ENCODE data around the gene TGFB1.

Gene TGFB1

DNA sequence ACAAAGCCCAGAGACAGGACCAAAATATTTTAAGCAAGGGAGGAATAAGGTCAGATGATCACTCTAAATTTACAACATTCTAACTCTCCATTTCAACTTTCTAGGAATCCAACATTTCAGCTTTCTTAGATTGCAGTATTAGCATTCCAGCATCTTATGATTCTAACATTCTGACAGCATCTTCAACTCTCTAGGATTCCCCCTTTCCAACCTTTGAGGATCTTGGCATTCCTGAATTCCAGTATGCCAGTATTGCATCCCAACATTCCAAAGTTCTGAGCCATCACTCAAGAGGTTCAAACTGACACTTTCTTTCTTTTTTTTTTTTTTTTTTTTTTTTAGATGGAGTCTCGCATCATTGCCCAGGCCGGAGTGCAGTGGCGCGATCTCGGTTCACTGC, 13.8 kb downstream of the TGFB1 start:
- DNase-seq: no peak

DNA sequence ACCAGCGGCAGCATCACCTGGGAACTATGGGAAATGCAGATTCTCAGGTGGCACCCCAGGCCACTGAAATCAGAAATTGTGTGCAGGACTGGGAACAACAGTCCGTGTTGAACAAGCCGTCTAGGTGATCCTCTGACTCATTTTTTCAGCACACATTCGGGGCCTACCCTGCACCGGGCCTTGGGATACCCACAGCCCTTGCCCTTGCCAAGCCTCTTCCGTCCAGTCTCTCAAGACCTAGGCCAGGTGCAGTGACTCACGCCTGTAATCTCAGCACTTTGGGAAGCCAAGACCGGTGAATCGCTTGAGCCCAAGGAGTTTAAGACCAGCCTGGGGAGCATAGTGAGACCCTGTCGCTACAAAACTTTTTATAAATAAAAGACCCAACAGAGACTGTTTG, 18.3 kb downstream of the TGFB1 start:
- no peak for DNase-seq

DNA sequence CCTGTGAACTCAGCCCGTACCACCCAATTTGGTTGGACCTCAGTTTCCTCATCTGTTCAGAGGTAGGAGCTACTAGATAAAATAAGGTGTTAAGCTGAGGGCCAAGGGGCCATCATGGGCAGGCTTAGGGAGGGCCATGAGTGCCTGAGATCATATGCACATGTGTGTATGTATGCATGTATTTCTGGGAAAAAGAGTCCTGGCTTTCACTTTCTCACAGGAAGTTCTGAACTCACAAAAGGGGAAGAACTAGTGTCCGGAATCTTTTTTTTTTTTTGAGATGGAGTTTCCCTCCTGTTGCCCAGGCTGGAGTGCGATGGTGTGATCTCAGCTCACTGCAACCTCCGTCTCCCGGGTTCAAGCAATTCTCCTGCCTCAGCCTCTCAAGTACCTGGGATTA, 18.9 kb downstream of the TGFB1 start:
- DNase-seq: no peak

DNA sequence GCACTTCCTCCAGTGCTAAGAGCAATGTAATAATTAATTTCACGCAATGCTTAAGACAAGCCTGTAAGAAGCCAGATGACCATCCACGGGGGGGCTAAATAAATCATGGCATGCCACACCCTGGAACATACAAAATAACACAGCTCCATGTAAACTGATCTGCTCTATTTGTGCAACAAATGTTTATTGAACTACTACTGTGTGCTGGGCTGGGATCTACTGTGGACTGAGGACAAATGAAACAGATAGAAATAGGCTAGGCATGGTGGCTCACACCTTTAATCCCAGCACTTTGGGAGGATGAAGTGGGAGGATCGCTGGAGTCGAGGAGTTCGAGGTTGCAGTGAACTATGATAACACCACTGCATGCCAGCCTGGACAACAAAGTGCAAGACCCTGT, 21.3 kb downstream of the TGFB1 start:
- DNase-seq: no peak

DNA sequence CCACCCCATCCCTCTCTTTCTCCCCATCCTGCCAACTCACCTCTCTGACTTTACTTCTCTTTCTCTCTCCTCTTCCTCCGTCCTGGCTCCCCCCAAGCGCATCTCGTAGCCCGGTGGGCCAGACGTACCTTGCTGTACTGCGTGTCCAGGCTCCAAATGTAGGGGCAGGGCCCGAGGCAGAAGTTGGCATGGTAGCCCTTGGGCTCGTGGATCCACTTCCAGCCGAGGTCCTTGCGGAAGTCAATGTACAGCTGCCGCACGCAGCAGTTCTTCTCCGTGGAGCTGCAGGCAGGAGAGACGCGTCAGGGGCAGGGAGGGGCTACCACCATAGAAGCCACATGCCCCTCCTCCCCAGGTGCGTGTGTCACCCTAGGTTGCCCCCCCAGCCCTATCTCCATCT, 21.7 kb downstream of the TGFB1 start:
- DNase-seq: no peak

DNA sequence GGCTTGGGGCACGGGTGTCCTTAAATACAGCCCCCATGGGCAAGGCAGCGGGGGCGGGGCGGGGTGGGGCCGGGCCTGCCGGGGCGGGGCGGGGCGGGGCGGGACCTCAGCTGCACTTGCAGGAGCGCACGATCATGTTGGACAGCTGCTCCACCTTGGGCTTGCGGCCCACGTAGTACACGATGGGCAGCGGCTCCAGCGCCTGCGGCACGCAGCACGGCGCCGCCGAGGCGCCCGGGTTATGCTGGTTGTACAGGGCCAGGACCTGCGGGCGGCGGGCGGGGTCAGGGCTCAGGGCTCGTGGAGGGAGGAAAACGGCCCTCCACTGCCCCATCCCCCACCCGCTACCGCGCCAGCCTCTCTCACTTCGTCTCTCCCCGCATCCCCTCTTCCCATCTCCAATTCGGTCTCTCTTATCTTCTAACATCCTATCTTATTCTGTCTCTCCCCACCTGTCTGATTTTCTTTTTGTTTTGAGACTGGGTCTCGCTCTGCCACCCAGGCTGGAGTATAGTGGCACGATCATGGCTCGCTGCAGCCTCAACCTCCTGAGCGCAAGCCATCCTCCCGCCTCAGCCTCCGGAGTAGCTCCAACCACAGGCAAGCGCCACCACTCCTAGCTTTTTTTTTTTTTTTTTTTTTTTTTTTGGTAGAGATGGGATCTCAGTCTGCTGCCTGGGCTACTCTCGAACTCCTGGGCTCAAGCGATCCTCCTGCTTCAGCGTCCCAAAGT, 22.6 kb downstream of the TGFB1 start:
- no peak for DNase-seq

DNA sequence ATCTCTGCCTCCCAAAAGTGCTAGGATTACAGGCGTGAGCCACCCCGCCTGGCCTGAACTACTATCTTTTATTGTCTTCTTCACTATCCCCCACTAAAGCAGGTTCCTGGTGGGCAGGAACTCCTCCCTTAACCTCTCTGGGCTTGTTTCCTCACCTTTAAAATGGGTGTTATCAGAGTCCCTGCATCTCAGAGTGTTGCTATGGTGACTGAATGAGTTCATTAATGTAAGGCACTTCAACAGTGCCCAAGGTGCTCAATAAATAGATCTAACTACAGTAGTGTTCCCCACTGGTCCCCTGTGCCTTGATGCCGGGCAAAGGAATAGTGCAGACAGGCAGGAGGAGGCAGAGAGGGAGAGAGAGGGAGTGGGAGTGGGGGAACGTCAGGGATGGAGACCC, 23.2 kb downstream of the TGFB1 start:
- DNase-seq: no peak

DNA sequence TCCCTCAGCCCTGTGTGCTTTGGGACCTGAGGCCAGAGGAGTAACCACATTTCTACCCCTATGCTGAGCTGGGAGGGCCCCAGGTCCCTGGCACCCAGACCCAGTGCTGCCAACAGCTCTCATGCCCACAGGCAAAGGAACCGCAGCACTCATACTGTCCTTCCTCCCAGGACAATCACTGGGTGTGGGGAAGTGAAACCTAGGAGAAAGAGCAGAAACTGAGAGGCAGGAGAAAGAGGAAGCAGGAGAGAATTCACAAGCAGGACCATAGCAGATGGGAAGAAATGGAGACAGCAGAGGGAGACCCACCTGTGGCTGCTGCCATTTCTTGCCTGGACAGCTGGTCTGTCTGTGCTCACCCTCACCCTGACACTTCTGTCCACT, 24.9 kb downstream of the TGFB1 start:
- DNase-seq: no peak

DNA sequence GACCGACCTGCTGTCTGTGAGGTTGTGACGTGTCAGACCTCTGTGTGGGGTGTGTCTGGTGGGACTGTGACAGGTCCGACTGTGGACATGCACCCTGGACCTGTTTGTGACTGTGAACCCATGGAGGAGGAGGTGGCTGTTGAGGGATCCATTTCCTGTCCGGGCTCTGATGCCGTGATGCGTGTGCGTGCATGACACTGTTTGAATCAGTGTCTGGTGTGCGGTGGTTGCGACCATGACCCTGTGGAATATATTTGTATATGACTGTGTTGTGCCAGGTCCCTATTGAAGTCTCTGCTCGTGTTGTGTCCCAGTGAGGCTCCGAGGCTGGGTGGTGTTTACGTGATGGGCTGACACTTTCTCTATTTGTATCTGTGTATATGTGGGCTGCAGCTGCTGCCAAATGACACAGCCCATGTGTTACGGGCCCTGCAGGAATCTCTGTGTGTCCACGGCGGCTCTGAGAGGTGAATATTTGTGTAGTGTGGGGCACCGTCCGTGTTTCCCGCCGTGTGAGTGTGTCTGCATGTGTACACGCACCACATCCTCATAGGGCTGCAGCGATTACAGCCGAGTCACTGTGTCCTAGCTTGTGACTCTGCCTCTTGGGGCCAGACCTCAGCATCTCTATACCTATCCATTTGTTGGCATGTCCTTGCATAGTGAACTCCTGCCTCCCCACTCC, 25.4 kb downstream of the TGFB1 start:
- DNase-seq: no peak

DNA sequence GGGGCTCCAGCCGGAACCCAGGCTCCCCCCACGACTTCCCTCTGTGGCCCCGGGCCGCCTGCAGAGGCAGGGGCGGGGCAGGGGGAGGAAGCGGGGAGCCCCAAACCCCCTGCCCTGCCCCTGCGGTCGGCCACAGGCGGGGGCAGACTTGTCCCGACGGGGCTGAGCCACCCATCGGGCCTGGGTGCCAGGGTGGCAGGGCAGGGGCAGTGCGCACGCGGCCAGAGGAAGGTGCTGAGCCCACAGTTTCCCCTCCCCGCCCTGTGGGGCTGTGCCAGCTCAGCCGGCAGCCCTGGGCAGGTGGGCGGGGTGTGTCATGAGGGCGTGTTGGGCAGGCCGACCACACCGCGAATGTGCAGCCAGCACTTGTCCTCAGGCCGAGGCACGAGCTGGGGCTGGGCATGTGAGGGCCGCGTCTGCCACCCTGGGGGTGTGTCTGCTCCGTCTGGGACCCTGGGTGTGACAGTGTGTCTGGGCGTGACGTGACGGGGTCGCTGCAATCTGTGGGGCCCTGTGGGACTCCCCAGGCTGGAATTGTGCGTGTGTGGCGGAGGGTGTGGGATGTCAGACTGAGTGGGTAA, 26.1 kb downstream of the TGFB1 start:
- peak; percentile 75 for DNase-seq

DNA sequence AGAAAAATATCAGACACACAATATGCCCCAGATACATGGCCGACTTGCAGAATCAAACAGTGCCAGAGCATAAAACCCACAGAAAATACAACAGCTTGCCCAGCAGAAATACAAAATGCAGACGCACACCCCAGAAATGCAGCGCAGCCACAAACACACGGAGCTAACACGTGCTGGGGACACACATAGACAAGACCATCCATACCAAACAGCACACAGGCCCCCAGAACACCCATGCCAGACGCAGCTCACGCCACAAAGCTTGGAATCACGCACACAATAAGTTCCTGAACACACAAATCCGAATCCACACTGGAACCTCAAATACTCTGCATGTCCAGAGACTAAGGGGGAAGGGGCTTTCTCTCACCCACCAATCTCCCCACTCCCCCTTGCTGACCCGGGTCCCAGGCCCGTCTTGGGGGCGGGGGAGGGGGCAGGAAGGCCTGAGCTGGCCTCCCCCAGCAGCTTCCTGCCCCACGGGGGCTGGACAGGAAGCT, 26.6 kb downstream of the TGFB1 start:
- DNase-seq: no peak

DNA sequence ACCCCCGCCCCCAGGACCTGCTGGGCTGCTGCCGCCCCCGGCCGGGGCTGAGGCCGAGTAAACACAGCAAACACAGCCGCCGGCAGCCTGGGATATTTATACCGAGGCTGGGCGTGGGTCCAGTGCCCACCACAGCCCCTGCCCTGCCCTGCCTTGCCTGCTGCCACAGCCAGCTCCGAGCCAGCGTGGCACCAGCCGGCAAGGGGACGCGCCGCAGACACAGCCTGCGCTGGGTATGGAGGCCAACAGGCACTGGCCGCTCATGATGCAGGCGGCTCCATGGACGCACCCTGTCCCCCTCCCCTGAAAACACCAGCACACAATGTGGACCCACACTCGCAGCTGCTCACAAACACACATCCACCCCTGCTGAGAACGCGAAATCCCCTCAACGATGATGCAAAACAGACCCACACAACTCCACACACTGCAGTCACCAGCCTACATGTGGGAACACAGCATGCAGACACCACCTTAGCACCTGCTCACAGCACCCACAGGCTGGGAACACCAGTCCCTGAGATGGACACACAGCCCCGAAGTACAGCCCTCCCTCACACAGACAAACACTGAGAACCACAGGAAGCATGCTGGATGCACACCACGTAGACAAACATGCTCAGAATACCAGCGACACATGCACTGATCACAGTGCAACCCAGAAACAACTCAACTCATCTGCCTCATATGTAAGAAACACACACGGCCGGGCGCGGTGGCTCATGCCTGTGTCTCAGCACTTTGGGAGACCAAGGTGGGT, 27.6 kb downstream of the TGFB1 start:
- no peak for DNase-seq

DNA sequence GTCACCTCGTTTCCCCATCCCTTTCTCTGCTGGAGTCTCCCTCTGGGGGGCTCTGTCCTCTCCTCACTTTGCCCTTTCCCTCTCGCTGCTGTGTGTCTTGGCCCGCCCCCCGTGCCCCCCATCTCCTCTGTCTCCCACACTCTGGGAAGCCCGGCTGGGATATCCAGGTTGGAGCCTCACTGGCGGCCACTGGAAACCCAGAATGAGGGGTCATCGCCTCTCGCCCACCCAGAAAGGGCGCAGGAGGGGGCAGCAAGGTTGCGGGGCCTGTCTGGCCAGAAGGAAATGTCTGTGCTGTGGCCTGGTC, 28.1 kb downstream of the TGFB1 start:
- no peak for DNase-seq

DNA sequence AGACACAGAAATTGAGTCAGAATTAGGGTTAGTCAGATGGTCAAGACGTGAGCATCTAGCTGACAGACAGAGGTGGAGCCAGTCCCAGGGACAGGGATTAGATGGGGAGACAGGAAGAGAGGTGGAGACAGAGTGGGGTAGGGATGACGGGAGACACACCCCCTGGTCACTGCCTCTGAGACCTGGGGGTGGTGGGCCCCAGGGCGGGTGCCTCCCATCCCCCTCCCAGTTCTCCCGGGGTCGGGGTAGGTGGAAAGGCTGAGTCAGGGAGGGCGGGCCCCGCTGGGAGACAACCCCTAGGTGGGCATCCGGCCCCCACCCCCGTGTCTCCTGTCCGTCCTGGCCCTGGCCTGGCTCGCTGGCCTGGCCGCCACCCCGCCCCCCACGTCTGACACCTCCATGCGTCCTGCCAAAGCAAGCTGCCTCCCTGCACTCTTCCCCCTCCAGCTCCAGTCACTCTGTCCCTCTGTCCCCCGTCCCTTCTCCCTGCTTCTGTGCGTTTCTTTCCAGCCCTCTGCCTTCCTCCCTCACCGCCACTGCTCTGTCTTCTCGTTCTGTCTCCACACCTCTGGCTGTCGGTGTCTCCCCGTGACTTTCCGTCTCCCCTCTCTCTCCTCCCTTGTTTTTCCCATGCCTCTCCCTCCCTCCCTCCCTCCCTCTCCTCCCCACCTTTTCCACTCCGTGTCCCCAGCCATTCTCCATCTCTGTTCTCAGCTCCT, 28.6 kb downstream of the TGFB1 start:
- DNase-seq: no peak

DNA sequence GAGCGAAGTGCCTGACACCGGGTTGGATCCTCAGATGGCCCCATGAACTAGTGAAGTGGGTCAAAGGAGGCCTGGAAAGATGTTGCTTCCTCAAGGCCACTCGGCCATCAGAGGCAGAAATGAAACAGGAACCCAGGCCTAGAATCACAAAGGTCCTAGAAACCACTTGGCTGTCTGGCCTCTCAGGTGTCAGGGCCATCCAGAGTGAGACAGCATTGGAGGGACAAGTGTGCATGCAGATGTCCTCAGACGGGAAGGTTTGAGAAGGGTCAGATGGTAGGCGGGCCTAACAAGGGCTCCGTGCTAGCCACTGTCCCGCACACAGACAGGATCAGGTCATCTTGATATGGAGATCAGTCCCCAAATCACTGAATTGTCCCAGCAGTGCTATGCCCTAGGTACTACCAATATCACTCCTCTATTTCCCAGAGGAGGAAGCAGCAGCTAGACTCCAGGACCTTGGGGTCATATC, 29.5 kb downstream of the TGFB1 start:
- DNase-seq: no peak

DNA sequence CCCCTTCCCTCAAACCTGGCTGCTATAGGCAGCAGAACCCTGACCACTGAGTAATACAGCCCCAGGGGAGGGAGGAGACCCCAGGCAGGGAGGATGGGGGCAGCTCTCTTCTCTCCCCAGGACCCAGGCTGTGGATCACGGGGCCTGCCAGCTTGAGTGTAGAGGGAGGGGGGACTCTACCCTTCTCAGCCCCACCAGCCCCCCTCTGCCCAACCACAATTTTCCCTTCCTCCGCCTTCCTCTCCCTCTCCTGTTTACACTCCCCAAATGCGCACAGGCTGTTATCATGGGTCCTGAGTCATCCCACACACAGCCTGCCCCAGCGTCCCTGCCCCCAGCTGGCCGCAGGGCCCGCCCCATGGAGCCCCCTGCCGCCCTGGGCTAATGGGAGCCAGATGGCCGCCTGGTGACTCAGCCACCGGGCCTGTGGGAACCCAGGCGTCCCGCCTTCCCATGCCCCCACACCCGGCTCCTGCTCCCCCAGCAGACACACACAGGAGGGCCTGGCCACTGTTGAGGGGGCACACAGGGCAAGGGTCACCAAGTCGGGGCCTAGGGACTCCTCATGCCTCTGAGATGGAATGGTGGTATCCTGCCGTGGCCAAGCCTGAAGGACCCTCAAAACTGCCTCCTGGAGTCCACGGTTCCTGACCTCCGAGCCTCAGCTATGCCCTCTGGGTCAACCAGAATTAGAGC, 30.1 kb downstream of the TGFB1 start:
- DNase-seq: no peak

DNA sequence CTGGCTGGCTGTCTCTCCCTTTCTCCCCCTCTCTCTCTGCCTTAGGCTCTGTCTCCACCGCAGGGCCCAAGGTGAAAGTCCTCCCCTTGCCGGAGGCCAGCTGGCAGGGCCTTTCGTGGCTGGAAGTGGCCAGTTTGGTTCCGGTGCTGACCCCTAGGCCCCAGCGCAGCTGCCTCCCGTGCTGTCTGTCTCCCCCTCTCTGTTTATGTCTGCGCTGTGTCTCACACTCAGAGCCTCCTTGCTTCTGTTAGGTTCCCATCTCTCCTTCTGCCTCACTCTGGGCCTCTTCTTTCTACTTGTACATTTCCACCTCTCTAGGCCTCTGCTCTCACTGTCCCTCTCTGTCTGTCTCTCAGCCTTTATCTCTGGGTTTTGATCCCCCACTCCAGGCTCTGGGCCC, 30.7 kb downstream of the TGFB1 start:
- no peak for DNase-seq

DNA sequence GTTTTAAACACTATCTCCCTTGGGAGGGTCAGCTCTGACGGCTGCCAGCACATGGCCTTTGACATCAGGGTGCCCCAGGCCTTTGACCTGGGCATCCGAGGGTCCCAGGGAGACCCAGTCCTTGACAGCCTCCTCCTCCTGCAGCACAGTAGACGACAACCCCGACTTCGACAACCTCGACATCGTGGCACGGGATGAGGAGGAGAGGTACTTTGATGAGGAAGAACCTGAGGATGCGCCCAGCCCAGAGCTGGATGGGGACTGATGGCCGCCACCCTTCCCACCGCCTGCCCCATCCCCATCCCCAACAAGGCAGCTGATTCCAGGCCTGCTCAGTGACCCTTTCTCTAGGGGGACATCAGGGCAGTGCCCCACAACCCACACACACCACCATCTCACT, 31.3 kb downstream of the TGFB1 start:
- DNase-seq: no peak

DNA sequence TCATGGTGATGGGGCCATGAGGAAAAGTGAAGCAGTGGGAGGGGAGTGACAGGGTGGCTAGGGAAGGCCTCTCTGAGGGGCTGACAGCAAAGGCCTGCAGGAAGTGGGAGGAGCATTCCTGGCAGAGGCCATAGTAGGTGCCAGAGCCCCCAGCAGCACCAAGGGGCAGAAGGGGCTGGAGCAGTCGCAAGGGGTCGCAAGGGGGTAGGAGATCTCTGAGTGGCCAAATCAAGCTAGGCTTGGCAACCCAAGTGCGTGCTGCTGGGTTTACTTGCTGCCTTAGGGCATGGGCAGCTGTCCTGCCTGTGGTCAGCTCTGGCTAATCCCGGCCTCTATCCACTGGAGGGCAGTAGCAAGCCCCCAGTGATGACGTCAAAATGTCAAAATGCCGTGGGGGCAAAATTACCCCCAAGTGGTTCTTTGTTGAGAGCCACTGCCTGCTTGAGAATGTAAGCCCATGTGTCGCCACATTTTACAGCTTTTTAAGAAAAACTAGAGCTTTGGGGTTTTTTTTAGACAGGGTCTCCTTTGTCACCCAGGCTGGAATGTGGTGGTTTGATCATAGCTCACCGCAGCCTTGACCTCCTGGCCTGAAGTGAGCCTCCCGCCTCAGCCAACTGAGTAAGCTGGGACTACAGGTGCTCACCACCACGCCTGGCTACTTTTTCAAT, 32.0 kb downstream of the TGFB1 start:
- DNase-seq: no peak

DNA sequence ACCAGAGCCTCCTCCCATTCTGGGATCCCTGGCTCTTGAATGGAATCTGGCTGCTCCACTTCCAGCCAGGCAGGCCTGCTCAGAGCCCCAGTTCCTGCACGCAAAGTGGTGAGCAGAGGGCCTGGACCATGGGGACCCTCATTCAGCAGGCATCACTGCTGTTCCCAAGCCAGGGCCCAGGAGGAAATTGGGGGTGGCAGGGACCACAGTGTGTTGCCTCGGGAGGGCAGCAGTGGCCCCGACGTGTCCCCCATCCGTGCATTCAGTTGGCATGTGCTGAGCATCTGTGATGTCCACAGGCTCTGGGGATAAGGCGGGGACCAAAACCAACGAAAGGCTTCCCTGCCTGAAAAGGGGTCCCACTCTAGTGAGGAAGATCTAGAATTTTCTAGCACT, 32.5 kb downstream of the TGFB1 start:
- DNase-seq: no peak

DNA sequence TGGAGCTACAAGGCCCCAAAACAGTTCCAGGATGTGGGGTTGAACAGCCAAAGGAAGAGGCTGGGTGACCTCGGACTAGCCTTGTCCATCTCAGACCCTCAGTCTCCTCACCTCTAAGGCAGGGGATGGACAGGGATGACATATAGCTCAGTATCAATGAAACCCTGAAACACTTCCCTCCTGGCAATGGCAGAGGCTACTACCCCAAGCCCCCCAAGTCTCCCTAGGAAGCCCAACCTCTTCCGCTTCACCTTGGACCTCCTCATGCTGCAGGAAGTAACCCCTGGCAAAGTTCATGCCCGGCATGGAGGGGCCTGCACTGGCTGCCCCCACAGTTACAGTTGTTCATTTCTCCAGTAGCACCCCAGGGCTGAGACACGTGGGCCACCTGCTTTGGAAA, 33.2 kb downstream of the TGFB1 start:
- no peak for DNase-seq

DNA sequence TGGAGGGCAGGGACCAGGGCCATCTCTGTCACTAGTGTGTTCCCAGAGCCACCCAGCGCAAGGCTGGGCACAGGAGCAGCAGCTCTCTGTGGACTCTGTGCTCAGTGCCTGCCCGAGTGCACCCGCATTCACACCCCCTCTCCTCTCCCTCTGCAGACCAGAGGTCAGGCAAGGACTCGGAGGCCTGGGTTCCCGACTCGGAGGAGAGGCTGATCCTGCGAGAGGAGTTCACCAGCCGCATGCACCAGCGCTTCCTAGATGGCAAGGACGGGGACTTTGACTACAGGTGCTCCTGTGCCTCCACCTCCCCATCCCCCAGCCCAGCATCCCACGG, 33.6 kb downstream of the TGFB1 start:
- DNase-seq: no peak
